ENCODE measurements around the gene MISP. TPM values are rescaled to one million over a fixed set of nuclear protein-coding genes. Genes with fewer than 3 reads are reported as not detected.

The MISP gene
- polyA plus RNA-seq, 1 of the 3 experiments (the other 2 are of a cell fraction): 0.08 TPM

- TF ChIP-seq REST (IDR thresholded peaks at IDR 0.05; ENCODE audit: low read depth, low read length): no peak
These were observed 40.1 kb upstream of the MISP start (continued) for GRCh38 chr19:710767-711166.

GRCh38 chr19:711254-711653 lies 39.7 kb upstream of the MISP start:
- Histone ChIP-seq H3K36me3 (replicated peaks in 1 of 2; ENCODE audit: control insufficient read depth in 1 of 2, insufficient read depth in 2 of 2, low read length in 1 of 2) (no peaks in the 10 kb centered on the region), H3K4me2 (no peak overlapping the region), H3K4me3 (ENCODE audit: low read depth in 2 of 2, low read length in 1 of 2) (no peak overlapping the region), H3K9ac (no peak overlapping the region), H3K9me2 (no peaks in the 10 kb centered on the region), H3K27ac (ENCODE audit: low read depth in 2 of 2, low read length in 1 of 2) (peak overlapping the region in 1 of 2 experiments; percentile 66; a peak in 2 of 4 replicates), H3K79me2 (ENCODE audit: insufficient read depth) (peaks cover 3% of the 10 kb centered on the region; the same call in 1 of the 2 replicates), H3K27me3 (ENCODE audit: insufficient read depth) (no peaks in the 10 kb centered on the region), H3F3A (replicated peaks; ENCODE audit: insufficient read depth) (peaks cover 18% of the 10 kb centered on the region), H4K20me1 (ENCODE audit: insufficient read depth) (no peaks in the 10 kb centered on the region), H3K9me3 (no peaks in the 10 kb centered on the region), H3K4me1 (ENCODE audit: control insufficient read depth in 1 of 2, insufficient read depth in 2 of 2, low read depth in 1 of 2, low read length in 1 of 2) (peaks cover 0 to 23% of the 10 kb centered on the region in 2 experiments; a peak in 1 of 4 replicates), H2AFZ (ENCODE audit: low read depth) (no peak overlapping the region)
- ChIA-PET CTCF (interaction anchor here (4.0 kb wide), 1 partner anchor 23 kb away, joined by 21 read pairs; no protein-coding TSS in a partner anchor), POLR2A (no interaction called here)
- WGBS (ENCODE audit: low lambda C conversion rate): 84% methylated on average over 8 of the region's 8 CpGs
- no peak for DNase-seq
- TF ChIP-seq TAF1 (IDR thresholded peaks at IDR 0.05; ENCODE audit: borderline replicate concordance, low read depth, low read length) (no peak), JUND (IDR thresholded peaks at IDR 0.05) (no peak), TCF12 (IDR thresholded peaks at IDR 0.05) (no peak), MEF2A (IDR thresholded peaks at IDR 0.05; ENCODE audit: borderline replicate concordance, low read depth) (no peak), RCOR1 (IDR thresholded peaks at IDR 0.05; ENCODE audit: low read length) (no peak), GABPA (IDR thresholded peaks at IDR 0.05; ENCODE audit: low read depth) (no peak), USF2 (IDR thresholded peaks at IDR 0.05; ENCODE audit: borderline replicate concordance, low read depth, low read length) (no peak)

- POLR2A ChIA-PET: no interaction called here
- H3K36me3 ChIP-seq (replicated peaks in 1 of 2; ENCODE audit: control insufficient read depth in 1 of 2, insufficient read depth in 2 of 2, low read length in 1 of 2): no peaks in the 10 kb centered on the region
- DNase-seq: no peak
- CTCF ChIA-PET: interaction anchor here (2.1 kb wide), 1 partner anchor 19 kb away, joined by 8 read pairs; no protein-coding TSS in a partner anchor
- H3K27ac ChIP-seq (ENCODE audit: low read depth in 2 of 2, low read length in 1 of 2): no peak overlapping the region
- TF ChIP-seq NFIC (IDR thresholded peaks at IDR 0.05; ENCODE audit: borderline replicate concordance) (no peak), IRF3 (IDR thresholded peaks at IDR 0.05; ENCODE audit: low read depth, low read length) (no peak), MAX (IDR thresholded peaks at IDR 0.05; ENCODE audit: low read depth) (no peak), FOXM1 (IDR thresholded peaks at IDR 0.05; ENCODE audit: low read depth) (no peak), RXRA (IDR thresholded peaks at IDR 0.05; ENCODE audit: borderline replicate concordance, low read depth) (no peak), PBX3 (IDR thresholded peaks at IDR 0.05) (no peak), MEF2A (IDR thresholded peaks at IDR 0.05; ENCODE audit: borderline replicate concordance, low read depth) (no peak)
- no peaks in the 10 kb centered on the region for H3K9me3 ChIP-seq
- no peak overlapping the region for H2AFZ ChIP-seq (ENCODE audit: low read depth)
- no peak overlapping the region for H3K4me3 ChIP-seq (ENCODE audit: low read depth in 2 of 2, low read length in 1 of 2)
- H3F3A ChIP-seq (replicated peaks; ENCODE audit: insufficient read depth): peaks cover 11% of the 10 kb centered on the region
- H3K9ac ChIP-seq: no peak overlapping the region
- 98% methylated on average over 3 of the region's 3 CpGs for WGBS (ENCODE audit: low lambda C conversion rate)
- H3K79me2 ChIP-seq (ENCODE audit: insufficient read depth): peaks cover 3% of the 10 kb centered on the region; the same call in 1 of the 2 replicates
- no peak overlapping the region for H3K4me2 ChIP-seq
- peaks cover 0 to 11% of the 10 kb centered on the region in 2 experiments; a peak in 1 of 4 replicates for H3K4me1 ChIP-seq (ENCODE audit: control insufficient read depth in 1 of 2, insufficient read depth in 2 of 2, low read depth in 1 of 2, low read length in 1 of 2)
- no peaks in the 10 kb centered on the region for H4K20me1 ChIP-seq (ENCODE audit: insufficient read depth)
- no peaks in the 10 kb centered on the region for H3K27me3 ChIP-seq (ENCODE audit: insufficient read depth)
- H3K9me2 ChIP-seq: no peaks in the 10 kb centered on the region
These were observed 35.6 kb upstream of the MISP start for GRCh38 chr19:715347-715746.

All from SK-N-SH (cell line).